ENCODE results near the gene ODAD4. TPM values are rescaled to one million over a fixed set of nuclear protein-coding genes. Genes with fewer than 3 reads are reported as not detected.

The ODAD4 gene
- total and polyA plus RNA-seq, 2 of the 4 experiments (the other 2 are of a cell fraction), result 0.38 to 0.54 TPM

GRCh38 chr17:41915566-41915965 lies 14.9 kb upstream of the ODAD4 start:
- Histone ChIP-seq H4K5ac (ENCODE audit: low read depth, low read length) (no peak overlapping the region), H3K9me1 (ENCODE audit: insufficient read depth, low read length) (peaks cover 44% of the 10 kb centered on the region), H2AK5ac (ENCODE audit: low read depth, low read length) (no peak overlapping the region), H3K23ac (ENCODE audit: low read depth, low read length) (no peak overlapping the region), H4K20me1 (ENCODE audit: insufficient read depth, low read length) (peaks cover 69% of the 10 kb centered on the region), H2AFZ (replicated peaks; ENCODE audit: low read length, poor library complexity) (no peak overlapping the region), H4K8ac (ENCODE audit: low read depth in 2 of 2, low read length in 2 of 2) (no peak overlapping the region), H3K4me2 (ENCODE audit: low read depth, low read length) (no peak overlapping the region), H2BK20ac (ENCODE audit: low read depth, low read length) (no peak overlapping the region), H3K36me3 (ENCODE audit: control insufficient read depth, insufficient read depth, low read length) (peaks cover 26% of the 10 kb centered on the region), H3K4me3 (ENCODE audit: insufficient read depth, low read depth, low read length) (no peak overlapping the region), H3K27ac (ENCODE audit: insufficient read depth, low read length) (no peak overlapping the region), H2BK5ac (ENCODE audit: low read depth, low read length, poor library complexity, severe bottlenecking) (no peak overlapping the region), H3K79me1 (ENCODE audit: low read depth in 1 of 2, low read length in 2 of 2) (peaks cover 15 to 80% of the 10 kb centered on the region in 2 experiments), H4K91ac (ENCODE audit: insufficient read depth, low read depth, low read length) (no peak overlapping the region), H3K14ac (replicated peaks; ENCODE audit: low read depth, low read length) (no peak overlapping the region), H3K27me3 (ENCODE audit: control insufficient read depth, insufficient read depth, low read length) (no peaks in the 10 kb centered on the region), H2AK9ac (replicated peaks; ENCODE audit: low read depth, low read length, poor library complexity) (no peak overlapping the region), H3K9ac (ENCODE audit: low read depth, low read length) (no peak overlapping the region), H3K4ac (ENCODE audit: low read depth, low read length) (no peak overlapping the region), H3K4me1 (ENCODE audit: control insufficient read depth, insufficient read depth, low read length) (peaks cover 31% of the 10 kb centered on the region), H3K18ac (ENCODE audit: low read depth, low read length) (no peak overlapping the region), H3K9me3 (ENCODE audit: control insufficient read depth, insufficient read depth, low read length) (no peaks in the 10 kb centered on the region), H3K56ac (ENCODE audit: extremely low read depth, insufficient read depth, low read length) (no peak overlapping the region), H2BK120ac (ENCODE audit: low read depth, low read length) (no peak overlapping the region), H2BK15ac (ENCODE audit: low read depth, low read length) (no peak overlapping the region)
- BruUV-seq (replicated peaks), result no TSS peak
- in situ Hi-C loops (cut with MboI; ENCODE audit: low sequenced_read_pairs), result no loop called here
- dilution Hi-C loops (cut with HindIII; ENCODE audit: low sequenced_read_pairs, unreplicated experiment), result no loop called here
- no peak for ATAC-seq (ENCODE audit: low read depth)
- TF ChIP-seq FOS (IDR thresholded peaks at IDR 0.05; ENCODE audit: low read depth, low read length) (no peak), CHD1 (IDR thresholded peaks at IDR 0.05; ENCODE audit: low read depth, low read length) (no peak), RAD21 (IDR thresholded peaks at IDR 0.05; ENCODE audit: low read length) (no peak), BHLHE40 (IDR thresholded peaks at IDR 0.05; ENCODE audit: low read depth, low read length) (no peak), CTCF (conservative IDR thresholded peaks at IDR 0.05; ENCODE audit: low read depth, low read length) (no peak), POLR2A (IDR thresholded peaks at IDR 0.05; ENCODE audit: low read depth, low read length) (no peak), RFX5 (IDR thresholded peaks at IDR 0.05; ENCODE audit: low read depth, low read length) (no peak), MXI1 (IDR thresholded peaks at IDR 0.05; ENCODE audit: borderline replicate concordance, low read depth, low read length) (no peak), NFE2L2 (IDR thresholded peaks at IDR 0.05; ENCODE audit: low read depth, low read length) (no peak), MAFK (IDR thresholded peaks at IDR 0.05; ENCODE audit: low read depth, low read length) (no peak), MAZ (IDR thresholded peaks at IDR 0.05; ENCODE audit: borderline replicate concordance, low read depth, low read length) (no peak), ELK1 (IDR thresholded peaks at IDR 0.05; ENCODE audit: borderline replicate concordance, low read depth, low read length) (no peak), RCOR1 (IDR thresholded peaks at IDR 0.05; ENCODE audit: insufficient replicate concordance, low read length) (no peak), USF2 (IDR thresholded peaks at IDR 0.05; ENCODE audit: low read depth, low read length) (no peak)
- CTCF ChIA-PET, result no interaction called here
- POLR2A ChIA-PET (ENCODE audit: unreplicated experiment), result no interaction called here
- intact Hi-C loops (cut with micrococcal nuclease), result no loop called here
- no CpG with 5 or more reads among the region's 2 CpGs for WGBS, 2 experiments (ENCODE audit: extremely low coverage in 2 of 2, insufficient read length in 1 of 2)
- no peak for DNase-seq
